ENCODE data around the gene MBOAT1.

Gene MBOAT1

DNA sequence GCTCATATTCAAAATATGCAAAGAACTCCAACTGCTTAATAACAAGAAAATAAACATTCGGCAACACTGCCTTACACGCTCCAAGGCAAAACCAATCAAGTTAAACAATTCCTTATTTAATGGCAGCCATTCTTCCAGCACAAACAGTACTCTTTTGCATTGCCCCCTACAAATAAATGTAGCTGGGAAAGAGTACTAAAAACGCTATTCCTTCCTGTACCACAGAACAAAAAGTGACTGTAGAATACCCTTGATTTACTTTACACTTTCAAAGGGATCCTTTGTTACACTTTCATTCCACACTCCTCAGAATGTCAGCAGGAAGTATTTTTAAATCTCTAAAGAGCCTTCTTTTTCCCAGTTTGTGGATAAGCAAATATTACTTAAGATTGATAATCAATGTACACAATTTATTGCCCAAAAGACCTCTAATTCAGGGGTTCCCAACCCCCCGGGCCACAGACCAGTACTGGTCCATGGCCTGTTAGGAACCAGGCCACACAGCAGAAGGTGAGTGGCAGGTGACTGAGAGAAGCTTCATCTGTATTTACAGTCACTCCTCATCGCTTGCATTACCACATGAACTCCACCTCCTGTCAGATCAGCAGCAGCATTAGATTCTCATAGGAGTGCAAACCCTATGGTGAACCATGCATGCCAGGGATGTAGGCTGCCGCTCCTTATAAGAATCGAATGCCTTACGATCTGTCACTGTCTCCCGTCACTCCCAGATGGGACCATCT is 51.6 kb downstream of the MBOAT1 start:
- TF ChIP-seq, protein P1, sequence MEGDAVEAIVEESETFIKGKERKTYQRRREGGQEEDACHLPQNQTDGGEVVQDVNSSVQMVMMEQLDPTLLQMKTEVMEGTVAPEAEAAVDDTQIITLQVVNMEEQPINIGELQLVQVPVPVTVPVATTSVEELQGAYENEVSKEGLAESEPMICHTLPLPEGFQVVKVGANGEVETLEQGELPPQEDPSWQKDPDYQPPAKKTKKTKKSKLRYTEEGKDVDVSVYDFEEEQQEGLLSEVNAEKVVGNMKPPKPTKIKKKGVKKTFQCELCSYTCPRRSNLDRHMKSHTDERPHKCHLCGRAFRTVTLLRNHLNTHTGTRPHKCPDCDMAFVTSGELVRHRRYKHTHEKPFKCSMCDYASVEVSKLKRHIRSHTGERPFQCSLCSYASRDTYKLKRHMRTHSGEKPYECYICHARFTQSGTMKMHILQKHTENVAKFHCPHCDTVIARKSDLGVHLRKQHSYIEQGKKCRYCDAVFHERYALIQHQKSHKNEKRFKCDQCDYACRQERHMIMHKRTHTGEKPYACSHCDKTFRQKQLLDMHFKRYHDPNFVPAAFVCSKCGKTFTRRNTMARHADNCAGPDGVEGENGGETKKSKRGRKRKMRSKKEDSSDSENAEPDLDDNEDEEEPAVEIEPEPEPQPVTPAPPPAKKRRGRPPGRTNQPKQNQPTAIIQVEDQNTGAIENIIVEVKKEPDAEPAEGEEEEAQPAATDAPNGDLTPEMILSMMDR (IDR thresholded peaks at IDR 0.05; ENCODE audit: low read depth, low read length): no peak
- Histone ChIP-seq H3K4me3 (ENCODE audit: low read depth, low read length) (no peak overlapping the region), H3K27me3 (ENCODE audit: insufficient read depth, low read depth, severe bottlenecking) (no peaks in the 10 kb centered on the region), H3K36me3 (no peaks in the 10 kb centered on the region), H3K27ac (0 out of 2 replicates have a peak overlapping the region, but pooled peaks have one; percentile 4), H3K9me3 (ENCODE audit: severe bottlenecking) (no peaks in the 10 kb centered on the region)
- DNase-seq: no peak

DNA sequence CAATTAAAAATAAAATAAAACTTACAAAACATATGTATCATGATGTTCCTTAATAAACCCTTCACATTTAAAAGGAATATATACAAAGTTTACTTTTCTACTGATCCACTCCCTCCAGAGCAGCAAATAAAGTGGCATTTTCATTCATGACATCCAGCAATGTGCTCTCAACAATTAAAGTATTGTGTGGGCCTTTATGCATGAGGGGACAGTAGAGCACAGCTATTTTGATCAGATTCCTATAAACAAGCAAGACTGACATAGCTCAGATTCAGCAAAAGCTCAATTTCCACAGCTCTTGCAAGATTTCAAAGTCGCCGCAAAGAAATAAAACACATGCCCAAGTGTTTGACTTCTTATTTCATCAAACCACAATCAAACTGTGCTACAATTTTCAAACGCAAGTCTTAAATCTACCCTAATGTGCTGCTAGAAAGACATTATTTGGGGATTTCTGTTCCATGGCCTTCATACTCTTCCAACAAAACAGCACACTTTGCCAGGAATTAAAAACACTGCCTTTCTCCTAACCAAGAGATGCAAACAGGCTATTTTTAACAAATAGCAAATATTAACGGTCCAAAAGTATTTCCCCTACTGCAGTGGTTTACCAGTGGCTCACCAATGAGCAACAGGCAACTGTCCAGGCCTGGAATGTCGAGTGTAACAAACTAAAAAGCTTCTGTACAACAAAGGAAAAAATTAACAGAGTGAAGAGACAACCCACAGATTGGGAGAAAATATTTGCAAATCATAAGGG is 52.3 kb downstream of the MBOAT1 start:
- no peaks in the 10 kb centered on the region for H3K9me3 ChIP-seq (ENCODE audit: severe bottlenecking)
- no peak overlapping the region for H3K27ac ChIP-seq
- H3K27me3 ChIP-seq (ENCODE audit: insufficient read depth, low read depth, severe bottlenecking): no peaks in the 10 kb centered on the region
- H3K36me3 ChIP-seq: no peaks in the 10 kb centered on the region
- H3K4me3 ChIP-seq (ENCODE audit: low read depth, low read length): no peak overlapping the region
- TF ChIP-seq, protein P1 (IDR thresholded peaks at IDR 0.05; ENCODE audit: low read depth, low read length): no peak
- DNase-seq: no peak

DNA sequence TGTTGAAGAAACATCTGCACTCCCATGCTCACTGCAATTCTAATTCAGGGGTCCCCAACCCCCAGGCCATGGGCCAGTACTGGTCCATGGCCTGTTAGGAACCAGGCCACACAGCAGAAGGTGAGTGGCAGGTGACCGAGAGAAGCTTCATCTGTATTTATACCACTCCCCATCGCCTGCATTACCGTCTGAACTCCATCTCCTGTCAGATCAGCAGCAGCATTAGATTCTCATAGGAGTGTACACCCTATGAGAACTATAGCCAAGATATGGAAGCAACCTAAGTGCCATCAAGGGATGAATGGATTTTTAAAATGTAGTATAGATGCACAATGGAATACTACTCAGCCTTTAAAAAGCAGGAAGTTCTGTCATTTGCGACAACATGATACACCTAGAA is 53.2 kb downstream of the MBOAT1 start:
- Histone ChIP-seq H3K4me3 (ENCODE audit: low read depth, low read length) (no peak overlapping the region), H3K9me3 (ENCODE audit: severe bottlenecking) (no peaks in the 10 kb centered on the region), H3K27ac (no peak overlapping the region), H3K36me3 (no peaks in the 10 kb centered on the region), H3K27me3 (ENCODE audit: insufficient read depth, low read depth, severe bottlenecking) (no peaks in the 10 kb centered on the region)
- TF ChIP-seq, protein P1 (IDR thresholded peaks at IDR 0.05; ENCODE audit: low read depth, low read length): no peak
- DNase-seq: no peak

DNA sequence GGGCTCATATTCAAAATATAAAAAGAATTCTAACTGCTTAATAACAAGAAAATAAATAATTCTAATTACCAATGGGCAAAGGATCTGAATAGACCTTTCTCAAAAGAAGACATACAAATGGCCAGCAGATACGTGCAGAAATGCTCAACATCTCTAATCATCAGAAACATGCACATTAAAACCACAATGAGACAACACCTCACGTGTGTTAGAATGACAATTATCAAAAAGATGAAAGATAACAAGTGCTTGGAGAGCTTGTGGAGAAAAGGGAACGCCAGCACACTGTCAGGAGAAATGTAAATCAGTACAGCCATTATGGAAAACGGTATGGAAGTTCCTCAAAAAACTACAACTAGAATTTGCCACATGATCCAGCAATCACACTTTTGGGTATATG is 53.6 kb downstream of the MBOAT1 start:
- H3K4me3 ChIP-seq (ENCODE audit: low read depth, low read length): no peak overlapping the region
- no peaks in the 10 kb centered on the region for H3K27me3 ChIP-seq (ENCODE audit: insufficient read depth, low read depth, severe bottlenecking)
- H3K36me3 ChIP-seq: no peaks in the 10 kb centered on the region
- DNase-seq: no peak
- TF ChIP-seq, protein P1 (IDR thresholded peaks at IDR 0.05; ENCODE audit: low read depth, low read length): no peak
- H3K9me3 ChIP-seq (ENCODE audit: severe bottlenecking): no peaks in the 10 kb centered on the region
- no peak overlapping the region for H3K27ac ChIP-seq

DNA sequence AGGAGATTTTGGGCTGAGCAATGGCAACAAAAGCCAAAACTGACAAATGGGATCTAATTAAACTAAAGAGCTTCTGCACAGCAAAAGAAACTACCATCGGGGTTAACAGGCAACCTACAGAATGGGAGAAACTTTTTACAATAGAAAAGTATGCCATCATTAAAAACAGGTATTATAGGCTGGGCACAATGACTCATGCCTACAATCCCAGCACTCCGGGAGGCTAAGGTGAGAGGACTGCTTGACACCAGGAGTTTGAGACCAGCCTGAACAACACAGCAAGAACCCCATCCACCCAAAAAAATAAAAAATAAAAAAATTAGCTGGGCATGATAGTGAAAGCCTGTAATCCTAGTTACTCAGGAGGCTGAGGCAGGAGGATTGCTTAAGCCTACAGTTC is 55.4 kb downstream of the MBOAT1 start:
- no peak overlapping the region for H3K4me3 ChIP-seq (ENCODE audit: low read depth, low read length)
- no peaks in the 10 kb centered on the region for H3K27me3 ChIP-seq (ENCODE audit: insufficient read depth, low read depth, severe bottlenecking)
- H3K27ac ChIP-seq: no peak overlapping the region
- H3K9me3 ChIP-seq (ENCODE audit: severe bottlenecking): no peaks in the 10 kb centered on the region
- no peak for DNase-seq
- no peaks in the 10 kb centered on the region for H3K36me3 ChIP-seq
- TF ChIP-seq, protein P1 (IDR thresholded peaks at IDR 0.05; ENCODE audit: low read depth, low read length): no peak
